HepG2 (cell line): ENCODE results near the gene SLC9A5. TPM values are rescaled to one million over a fixed set of nuclear protein-coding genes. Genes with fewer than 3 reads are reported as not detected.

Experiments used
- AHR ChIP-seq: IDR thresholded peaks from 2 replicates; pipeline ENCODE4 v1.6.1; 2018; ENCODE audit warnings: missing genetic modification reagents, missing compliant biosample characterization
- CC2D1A ChIP-seq: sonication (generic); formaldehyde crosslinking; IDR thresholded peaks from 2 replicates; pipeline ENCODE4 v1.8.1; 2023; ENCODE audit warnings: mild to moderate bottlenecking, missing genetic modification reagents
- HHEX ChIP-seq: IDR thresholded peaks from 2 replicates; pipeline ENCODE4 v1.6.1; 2016; ENCODE audit warnings: control low read depth
- HMG20A ChIP-seq: IDR thresholded peaks from 2 replicates; pipeline ENCODE4 v1.6.1; 2016; ENCODE audit warnings: borderline replicate concordance
- KDM5A ChIP-seq: fragments of 200-600 bp; sonication (generic); IDR thresholded peaks from 2 replicates; pipeline ENCODE4 v1.7.0; 2018; ENCODE audit warnings: antibody characterized with exemption, mild to moderate bottlenecking, low read length, borderline replicate concordance
- KLF6 ChIP-seq: IDR thresholded peaks from 2 replicates; pipeline ENCODE4 v1.8.0; 2016; ENCODE audit warnings: missing biosample characterization, missing genetic modification reagents
- MAF1 ChIP-seq: sonication (generic); formaldehyde crosslinking; IDR thresholded peaks from 2 replicates; pipeline ENCODE4 v1.5.0; 2020; ENCODE audit warnings: missing genetic modification reagents, borderline replicate concordance
- MTF2 ChIP-seq: sonication (generic); formaldehyde crosslinking; IDR thresholded peaks from 2 replicates; pipeline ENCODE4 v1.5.0; 2020; ENCODE audit warnings: missing genetic modification reagents, borderline replicate concordance
- NFE2L2 ChIP-seq: fragments of 150-350 bp; IDR thresholded peaks from 2 replicates; pipeline ENCODE4 v1.6.1; 2014; ENCODE audit warnings: low read length
- PTBP1 ChIP-seq: fragments of 200-400 bp; formaldehyde crosslinking; IDR thresholded peaks from 2 replicates; pipeline ENCODE4 v1.6.1; 2018; ENCODE audit warnings: low read length, low read depth; ENCODE audit not compliant: poor library complexity, severe bottlenecking
- SATB2 ChIP-seq: sonication (generic); formaldehyde crosslinking; IDR thresholded peaks from 2 replicates; pipeline ENCODE4 v1.5.0; 2020; ENCODE audit warnings: missing genetic modification reagents
- SRSF1 ChIP-seq: fragments of 200-400 bp; formaldehyde crosslinking; optimal IDR thresholded peaks from 2 replicates; pipeline ENCODE3; 2017; ENCODE audit warnings: mild to moderate bottlenecking, low read depth, low read length, moderate library complexity
- SSRP1 ChIP-seq: IDR thresholded peaks from 2 replicates; pipeline ENCODE4 v1.6.1; 2016; ENCODE audit warnings: control low read depth
- STAG1 ChIP-seq: sonication (generic); formaldehyde crosslinking; IDR thresholded peaks from 2 replicates; pipeline ENCODE4 v1.4.0; 2020; ENCODE audit warnings: missing genetic modification reagents
- TEAD3 ChIP-seq: optimal IDR thresholded peaks from 2 replicates; pipeline ENCODE3; 2016; ENCODE audit warnings: borderline replicate concordance
- ZNF317 ChIP-seq: sonication (generic); formaldehyde crosslinking; IDR thresholded peaks from 2 replicates; pipeline ENCODE4 v1.5.0; 2020; ENCODE audit warnings: mild to moderate bottlenecking, missing genetic modification reagents
- ZNF552 ChIP-seq: sonication (generic); formaldehyde crosslinking; IDR thresholded peaks from 2 replicates; pipeline ENCODE4 v1.9.0; 2022; ENCODE audit warnings: missing genetic modification reagents, mild to moderate bottlenecking, borderline replicate concordance
- ZNF644 ChIP-seq: IDR thresholded peaks from 2 replicates; pipeline ENCODE4 v1.6.1; 2016; ENCODE audit warnings: low read depth
- polyA plus RNA-seq, 8 experiments: library from polyadenylated mRNA; depleted of rRNA in 3 of 8; stranded (reverse) in 7 of 8; unstranded in 1 of 8; fragments of >200 nt; fragmentation: Illumina TruSeq in 4 of 8; extraction: Trizol in 4 of 8; gene quantifications; 2 replicates each; pipeline versions ENCODE4 v1.2.1 to v1.2.3, GENCODE V29; 2011 to 2016; ENCODE audit warnings: low read depth in 4 of 8, missing spikeins in 1 of 8, mixed read lengths in 1 of 8; ENCODE audit not compliant: insufficient read depth in 1 of 8
- total RNA-seq, 5 experiments: library from RNA; depleted of rRNA; stranded (reverse); fragments of >200 nt; fragmentation: Illumina TruSeq; extraction: Trizol; gene quantifications; 2 replicates each; pipeline ENCODE4 v1.2.3, GENCODE V29; 2016; ENCODE audit warnings: low read depth in 1 of 5
- TF ChIP-seq, protein P1 (sequence below): sonication (generic); formaldehyde crosslinking; IDR thresholded peaks from 2 replicates; pipeline ENCODE4 v1.4.0; 2020; ENCODE audit warnings: missing genetic modification reagents
- TF ChIP-seq, protein P2 (sequence below): sonication (generic); formaldehyde crosslinking; IDR thresholded peaks from 2 replicates; pipeline ENCODE4 v1.5.0; 2020; ENCODE audit warnings: mild to moderate bottlenecking, missing genetic modification reagents
- TF ChIP-seq, protein P3 (sequence below): IDR thresholded peaks from 2 replicates; pipeline ENCODE4 v1.6.1; 2012; ENCODE audit warnings: inconsistent platforms
- TF ChIP-seq, protein P4 (sequence below): sonication (generic); formaldehyde crosslinking; IDR thresholded peaks from 2 replicates; pipeline ENCODE4 v1.5.0; 2020; ENCODE audit warnings: mild to moderate bottlenecking, missing genetic modification reagents
- TF ChIP-seq, protein P5 (sequence below): sonication (generic); formaldehyde crosslinking; IDR thresholded peaks from 2 replicates; pipeline ENCODE4 v1.5.1; 2020; ENCODE audit warnings: missing genetic modification reagents, mild to moderate bottlenecking, borderline replicate concordance

Gene SLC9A5
- total and polyA plus RNA-seq, 2 of the 13 experiments (the other 11 are each of a cell fraction or from before 2014, with no cell fraction given), result 0.58 to 1.4 TPM

DNA sequence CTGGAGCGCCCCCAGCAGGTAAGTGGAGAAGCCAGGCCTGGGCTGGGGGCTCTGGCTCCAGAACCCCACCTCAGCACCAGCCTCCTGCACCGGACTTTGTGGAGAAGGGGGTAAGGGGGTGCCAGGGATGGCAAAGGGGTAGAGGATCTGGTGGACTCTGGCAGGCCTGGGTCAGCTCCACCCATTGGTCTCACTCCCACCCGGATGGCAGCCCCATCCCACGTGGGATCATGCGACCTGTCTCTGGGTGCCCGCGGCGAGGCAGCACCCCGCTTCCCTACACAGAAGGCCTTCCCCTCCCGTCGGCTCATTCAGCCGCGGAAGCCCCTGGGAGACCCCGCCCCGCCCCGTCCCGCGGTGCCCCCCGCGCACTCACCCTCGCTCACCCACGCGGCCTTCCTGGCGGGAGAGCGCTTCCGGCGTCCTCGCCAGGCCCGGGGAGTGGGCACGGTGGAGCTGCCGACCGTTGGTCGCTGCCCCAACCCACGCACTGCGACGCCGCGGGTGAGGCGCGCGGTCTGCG, 30.1 kb downstream of the SLC9A5 start (continued):
- no peak for TF ChIP-seq ZNF644 (CRISPR knock-in tag)
- no peak for TF ChIP-seq NFE2L2
- TF ChIP-seq STAG1 (CRISPR knock-in tag), result peak; percentile 25
- TF ChIP-seq, protein P1, sequence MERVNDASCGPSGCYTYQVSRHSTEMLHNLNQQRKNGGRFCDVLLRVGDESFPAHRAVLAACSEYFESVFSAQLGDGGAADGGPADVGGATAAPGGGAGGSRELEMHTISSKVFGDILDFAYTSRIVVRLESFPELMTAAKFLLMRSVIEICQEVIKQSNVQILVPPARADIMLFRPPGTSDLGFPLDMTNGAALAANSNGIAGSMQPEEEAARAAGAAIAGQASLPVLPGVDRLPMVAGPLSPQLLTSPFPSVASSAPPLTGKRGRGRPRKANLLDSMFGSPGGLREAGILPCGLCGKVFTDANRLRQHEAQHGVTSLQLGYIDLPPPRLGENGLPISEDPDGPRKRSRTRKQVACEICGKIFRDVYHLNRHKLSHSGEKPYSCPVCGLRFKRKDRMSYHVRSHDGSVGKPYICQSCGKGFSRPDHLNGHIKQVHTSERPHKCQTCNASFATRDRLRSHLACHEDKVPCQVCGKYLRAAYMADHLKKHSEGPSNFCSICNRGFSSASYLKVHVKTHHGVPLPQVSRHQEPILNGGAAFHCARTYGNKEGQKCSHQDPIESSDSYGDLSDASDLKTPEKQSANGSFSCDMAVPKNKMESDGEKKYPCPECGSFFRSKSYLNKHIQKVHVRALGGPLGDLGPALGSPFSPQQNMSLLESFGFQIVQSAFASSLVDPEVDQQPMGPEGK (CRISPR knock-in tag), result peak; percentile 81
- no peak for TF ChIP-seq HHEX (CRISPR knock-in tag)
- peak; percentile 74; the same call in 1 of the 2 replicates for TF ChIP-seq ZNF552
- 0 out of 2 replicates have a peak, but pooled peaks have one; percentile 51 for TF ChIP-seq SATB2
- no peak for TF ChIP-seq PTBP1
- TF ChIP-seq, protein P2, sequence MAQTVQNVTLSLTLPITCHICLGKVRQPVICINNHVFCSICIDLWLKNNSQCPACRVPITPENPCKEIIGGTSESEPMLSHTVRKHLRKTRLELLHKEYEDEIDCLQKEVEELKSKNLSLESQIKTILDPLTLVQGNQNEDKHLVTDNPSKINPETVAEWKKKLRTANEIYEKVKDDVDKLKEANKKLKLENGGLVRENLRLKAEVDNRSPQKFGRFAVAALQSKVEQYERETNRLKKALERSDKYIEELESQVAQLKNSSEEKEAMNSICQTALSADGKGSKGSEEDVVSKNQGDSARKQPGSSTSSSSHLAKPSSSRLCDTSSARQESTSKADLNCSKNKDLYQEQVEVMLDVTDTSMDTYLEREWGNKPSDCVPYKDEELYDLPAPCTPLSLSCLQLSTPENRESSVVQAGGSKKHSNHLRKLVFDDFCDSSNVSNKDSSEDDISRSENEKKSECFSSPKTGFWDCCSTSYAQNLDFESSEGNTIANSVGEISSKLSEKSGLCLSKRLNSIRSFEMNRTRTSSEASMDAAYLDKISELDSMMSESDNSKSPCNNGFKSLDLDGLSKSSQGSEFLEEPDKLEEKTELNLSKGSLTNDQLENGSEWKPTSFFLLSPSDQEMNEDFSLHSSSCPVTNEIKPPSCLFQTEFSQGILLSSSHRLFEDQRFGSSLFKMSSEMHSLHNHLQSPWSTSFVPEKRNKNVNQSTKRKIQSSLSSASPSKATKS (CRISPR knock-in tag), result no peak
- no peak for TF ChIP-seq KLF6 (CRISPR knock-in tag)
- peak; percentile 72 for TF ChIP-seq SRSF1
- no peak for TF ChIP-seq ZNF317 (CRISPR knock-in tag)
- TF ChIP-seq, protein P3, sequence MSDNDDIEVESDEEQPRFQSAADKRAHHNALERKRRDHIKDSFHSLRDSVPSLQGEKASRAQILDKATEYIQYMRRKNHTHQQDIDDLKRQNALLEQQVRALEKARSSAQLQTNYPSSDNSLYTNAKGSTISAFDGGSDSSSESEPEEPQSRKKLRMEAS, result peak; percentile 70; the same call in 1 of the 2 replicates
- TF ChIP-seq HMG20A (CRISPR knock-in tag), result no peak
- peak; percentile 30 for TF ChIP-seq TEAD3 (CRISPR knock-in tag)
- TF ChIP-seq, protein P4, sequence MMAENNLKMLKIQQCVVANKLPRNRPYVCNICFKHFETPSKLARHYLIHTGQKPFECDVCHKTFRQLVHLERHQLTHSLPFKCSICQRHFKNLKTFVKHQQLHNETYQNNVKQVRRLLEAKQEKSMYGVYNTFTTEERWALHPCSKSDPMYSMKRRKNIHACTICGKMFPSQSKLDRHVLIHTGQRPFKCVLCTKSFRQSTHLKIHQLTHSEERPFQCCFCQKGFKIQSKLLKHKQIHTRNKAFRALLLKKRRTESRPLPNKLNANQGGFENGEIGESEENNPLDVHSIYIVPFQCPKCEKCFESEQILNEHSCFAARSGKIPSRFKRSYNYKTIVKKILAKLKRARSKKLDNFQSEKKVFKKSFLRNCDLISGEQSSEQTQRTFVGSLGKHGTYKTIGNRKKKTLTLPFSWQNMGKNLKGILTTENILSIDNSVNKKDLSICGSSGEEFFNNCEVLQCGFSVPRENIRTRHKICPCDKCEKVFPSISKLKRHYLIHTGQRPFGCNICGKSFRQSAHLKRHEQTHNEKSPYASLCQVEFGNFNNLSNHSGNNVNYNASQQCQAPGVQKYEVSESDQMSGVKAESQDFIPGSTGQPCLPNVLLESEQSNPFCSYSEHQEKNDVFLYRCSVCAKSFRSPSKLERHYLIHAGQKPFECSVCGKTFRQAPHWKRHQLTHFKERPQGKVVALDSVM, result no peak
- TF ChIP-seq, protein P5, sequence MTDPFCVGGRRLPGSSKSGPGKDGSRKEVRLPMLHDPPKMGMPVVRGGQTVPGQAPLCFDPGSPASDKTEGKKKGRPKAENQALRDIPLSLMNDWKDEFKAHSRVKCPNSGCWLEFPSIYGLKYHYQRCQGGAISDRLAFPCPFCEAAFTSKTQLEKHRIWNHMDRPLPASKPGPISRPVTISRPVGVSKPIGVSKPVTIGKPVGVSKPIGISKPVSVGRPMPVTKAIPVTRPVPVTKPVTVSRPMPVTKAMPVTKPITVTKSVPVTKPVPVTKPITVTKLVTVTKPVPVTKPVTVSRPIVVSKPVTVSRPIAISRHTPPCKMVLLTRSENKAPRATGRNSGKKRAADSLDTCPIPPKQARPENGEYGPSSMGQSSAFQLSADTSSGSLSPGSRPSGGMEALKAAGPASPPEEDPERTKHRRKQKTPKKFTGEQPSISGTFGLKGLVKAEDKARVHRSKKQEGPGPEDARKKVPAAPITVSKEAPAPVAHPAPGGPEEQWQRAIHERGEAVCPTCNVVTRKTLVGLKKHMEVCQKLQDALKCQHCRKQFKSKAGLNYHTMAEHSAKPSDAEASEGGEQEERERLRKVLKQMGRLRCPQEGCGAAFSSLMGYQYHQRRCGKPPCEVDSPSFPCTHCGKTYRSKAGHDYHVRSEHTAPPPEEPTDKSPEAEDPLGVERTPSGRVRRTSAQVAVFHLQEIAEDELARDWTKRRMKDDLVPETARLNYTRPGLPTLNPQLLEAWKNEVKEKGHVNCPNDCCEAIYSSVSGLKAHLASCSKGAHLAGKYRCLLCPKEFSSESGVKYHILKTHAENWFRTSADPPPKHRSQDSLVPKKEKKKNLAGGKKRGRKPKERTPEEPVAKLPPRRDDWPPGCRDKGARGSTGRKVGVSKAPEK (CRISPR knock-in tag), result no peak
- no peak for TF ChIP-seq CC2D1A (CRISPR knock-in tag)
- TF ChIP-seq SSRP1 (CRISPR knock-in tag), result 0 out of 2 replicates have a peak, but pooled peaks have one; percentile 8
- TF ChIP-seq KDM5A, result no peak
- peak; percentile 92; the same call in 1 of the 2 replicates for TF ChIP-seq AHR
- 0 out of 2 replicates have a peak, but pooled peaks have one; percentile 22 for TF ChIP-seq MAF1 (CRISPR knock-in tag)
- TF ChIP-seq MTF2 (CRISPR knock-in tag), result no peak
